ENCODE data around the gene MICB. TPM values are rescaled to one million over a fixed set of nuclear protein-coding genes. Genes with fewer than 3 reads are reported as not detected.
A peak's percentile ranks its signal among the peaks of the same experiment; 100 is the strongest.

Gene MICB
- total and polyA plus RNA-seq, 12 donors, result 0.66 to 4.3 (median 1.4) TPM

GRCh38 chr6:31464252-31465184 lies 33.4 kb upstream of the MICB start:
- peaks cover 0 to 25% (median 0%) of the 10 kb centered on the region in 9 donors for H3K36me3 ChIP-seq
- WGBS, 2 donors, result 68 to 83% methylated on average over 7 of the region's 7 CpGs
- DNase-seq (no peak), ATAC-seq (no peak)
- peaks cover 0 to 71% (median 28%) of the 10 kb centered on the region in 9 donors for H3K4me1 ChIP-seq
- TF ChIP-seq, protein P1, sequence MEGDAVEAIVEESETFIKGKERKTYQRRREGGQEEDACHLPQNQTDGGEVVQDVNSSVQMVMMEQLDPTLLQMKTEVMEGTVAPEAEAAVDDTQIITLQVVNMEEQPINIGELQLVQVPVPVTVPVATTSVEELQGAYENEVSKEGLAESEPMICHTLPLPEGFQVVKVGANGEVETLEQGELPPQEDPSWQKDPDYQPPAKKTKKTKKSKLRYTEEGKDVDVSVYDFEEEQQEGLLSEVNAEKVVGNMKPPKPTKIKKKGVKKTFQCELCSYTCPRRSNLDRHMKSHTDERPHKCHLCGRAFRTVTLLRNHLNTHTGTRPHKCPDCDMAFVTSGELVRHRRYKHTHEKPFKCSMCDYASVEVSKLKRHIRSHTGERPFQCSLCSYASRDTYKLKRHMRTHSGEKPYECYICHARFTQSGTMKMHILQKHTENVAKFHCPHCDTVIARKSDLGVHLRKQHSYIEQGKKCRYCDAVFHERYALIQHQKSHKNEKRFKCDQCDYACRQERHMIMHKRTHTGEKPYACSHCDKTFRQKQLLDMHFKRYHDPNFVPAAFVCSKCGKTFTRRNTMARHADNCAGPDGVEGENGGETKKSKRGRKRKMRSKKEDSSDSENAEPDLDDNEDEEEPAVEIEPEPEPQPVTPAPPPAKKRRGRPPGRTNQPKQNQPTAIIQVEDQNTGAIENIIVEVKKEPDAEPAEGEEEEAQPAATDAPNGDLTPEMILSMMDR (IDR thresholded peaks at IDR 0.05), result no peak
- H3K27ac ChIP-seq, result peak overlapping the region in 4 of 10 donors; percentile 88 to 92 (median 90)
- no peaks in the 10 kb centered on the region for H3K9me3 ChIP-seq
- intact Hi-C loops (cut with DNase I), result no loop called here
- no peaks in the 10 kb centered on the region for H3K27me3 ChIP-seq
- peak overlapping the region in 9 of 10 donors; percentile 40 to 79 (median 63) for H3K4me3 ChIP-seq

GRCh38 chr6:31465185-31465536 lies 32.8 kb upstream of the MICB start:
- Histone ChIP-seq H3K4me1 (peaks cover 0 to 78% (median 34%) of the 10 kb centered on the region in 9 donors), H3K4me3 (peak overlapping the region in 8 of 10 donors; percentile 40 to 79 (median 64)), H3K27me3 (no peaks in the 10 kb centered on the region), H3K36me3 (peaks cover 0 to 25% (median 0%) of the 10 kb centered on the region in 9 donors), H3K9me3 (no peaks in the 10 kb centered on the region), H3K27ac (no peak overlapping the region)
- no peak for DNase-seq
- intact Hi-C loops (cut with DNase I), result no loop called here
- no peak for ATAC-seq
- 69 to 75% methylated on average over 1 of the region's 1 CpG for WGBS, 2 donors
- TF ChIP-seq, protein P1 (IDR thresholded peaks at IDR 0.05), result no peak

DNA sequence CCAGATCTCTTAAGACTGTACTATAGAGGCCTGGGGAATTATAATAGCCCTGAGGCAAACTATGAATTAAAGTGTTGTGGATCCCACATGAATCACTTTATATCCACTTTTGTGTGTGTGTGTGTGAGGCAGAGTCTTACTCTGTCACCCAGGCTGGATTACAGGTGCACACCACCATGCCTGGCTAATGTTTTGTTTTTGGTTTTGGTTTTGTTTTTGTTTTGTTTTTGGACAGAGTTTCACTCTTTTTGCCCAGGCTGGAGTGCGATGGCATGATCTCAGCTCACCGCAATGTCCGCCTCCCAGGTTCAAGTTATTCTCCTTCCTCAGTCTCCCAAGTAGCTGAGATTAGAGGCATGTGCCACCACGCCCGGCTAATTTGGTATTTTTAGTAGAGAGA lies 32.2 kb upstream of the MICB start:
- TF ChIP-seq, protein P1 (IDR thresholded peaks at IDR 0.05), result no peak
- Histone ChIP-seq H3K9me3 (no peaks in the 10 kb centered on the region), H3K27me3 (no peaks in the 10 kb centered on the region), H3K36me3 (peaks cover 0 to 25% (median 0%) of the 10 kb centered on the region in 9 donors), H3K4me1 (peaks cover 0 to 83% (median 40%) of the 10 kb centered on the region in 9 donors), H3K27ac (no peak overlapping the region), H3K4me3 (peak overlapping the region in 6 of 10 donors; percentile 63 to 79 (median 66))
- DNase-seq (no peak), ATAC-seq (no peak)
- intact Hi-C loops (cut with DNase I), result no loop called here
- 87 to 95% methylated on average over 5 of the region's 5 CpGs for WGBS, 2 donors

DNA sequence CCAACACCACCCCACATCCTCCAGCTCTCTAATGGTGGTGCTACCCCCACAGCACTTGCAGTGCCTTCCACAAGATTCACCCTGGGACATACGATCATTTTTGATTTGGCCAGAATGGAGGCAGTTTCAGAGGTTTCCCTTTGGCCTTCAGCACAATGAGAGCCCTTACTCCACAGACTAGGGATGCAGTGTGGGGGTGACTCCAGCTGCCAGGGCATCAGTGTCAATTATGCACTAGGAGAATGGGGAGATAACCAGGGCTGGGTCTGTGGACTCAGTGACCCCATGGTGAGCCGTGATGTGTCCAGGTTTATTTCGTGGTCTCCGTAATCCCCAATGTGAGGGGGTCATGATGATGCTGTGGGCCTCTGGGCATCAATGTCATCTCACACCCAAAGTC lies 31.5 kb upstream of the MICB start:
- H3K4me1 ChIP-seq, result peaks cover 0 to 84% (median 45%) of the 10 kb centered on the region in 9 donors

More for the DNA sequence above, 31.5 kb upstream of the MICB start:
- H3K27ac ChIP-seq, result no peak overlapping the region
- WGBS, 2 donors, result 79 to 87% methylated on average over 4 of the region's 4 CpGs
- ATAC-seq (no peak), DNase-seq (no peak)
- H3K9me3 ChIP-seq, result no peaks in the 10 kb centered on the region
- intact Hi-C loops (cut with DNase I), result no loop called here
- peak overlapping the region in 1 of 10 donors; percentile 63 for H3K4me3 ChIP-seq
- TF ChIP-seq, protein P1 (IDR thresholded peaks at IDR 0.05), result no peak
- H3K27me3 ChIP-seq, result no peaks in the 10 kb centered on the region
- peaks cover 0 to 25% (median 0%) of the 10 kb centered on the region in 9 donors for H3K36me3 ChIP-seq
